HepG2 (cell line): ENCODE data around the gene NOX3. TPM values are rescaled to one million over a fixed set of nuclear protein-coding genes. Genes with fewer than 3 reads are reported as not detected.

ENCODE experiments used
- ATAC-seq: fragments of 200-7000 bp; cut with Tn5 transposase; 3 replicates; pipeline ENCODE4 v1.9.1; 2020; ENCODE audit warnings: mild to moderate bottlenecking, moderate library complexity
- BruUV-seq: library from RNA; stranded (reverse); fragments of 400-500 nt; replicated peaks from 2 replicates; lab custom pipeline; 2021; lab: Mats Ljungman, UMichigan
- CTCF ChIA-PET: fragments of 300-600 bp; formaldehyde crosslinking; extraction: SDS; loops from one replicate; lab custom pipeline; 2021; ENCODE audit warnings: low total read pairs, inconsistent platforms, low intra/inter-chr PET ratio; lab: Yijun Ruan, JAX
- POLR2A ChIA-PET: fragments of 350-600 bp; sonication (Branson Sonifier 250); formaldehyde crosslinking; loops from one replicate; lab custom pipeline; 2020; ENCODE audit warnings: antibody characterized with exemption, inconsistent platforms; lab: Yijun Ruan, JAX
- DNase-seq: peaks from one replicate; pipeline ENCODE4 v3.0.0-alpha.2; 2015; ENCODE audit warnings: low spot score
- FAIRE-seq: peaks from 3 replicates; lab custom pipeline; 2011; peaks lifted over from hg19 to GRCh38; lab: Jason Lieb, UNC
- H2AFZ ChIP-seq: one replicate; pipeline ENCODE4 v1.6.1; 2011; ENCODE audit warnings: low read length, inconsistent platforms
- H3K27ac ChIP-seq: fragments of 300-600 bp; 3 replicates; pipeline ENCODE4 v1.8.0; 2011; ENCODE audit warnings: mixed run types, mild to moderate bottlenecking, mixed read lengths, low read length, inconsistent platforms; ENCODE audit not compliant: insufficient read depth; ENCODE audit errors: extremely low read length
- H3K27me3 ChIP-seq, 2 experiments: fragments of 200-600 bp in 1 of 2; 2 replicates in 1 of 2; 3 replicates in 1 of 2; pipeline versions ENCODE4 v1.6.0 to v1.8.0; 2011; ENCODE audit warnings: low read length in 2 of 2, mild to moderate bottlenecking in 2 of 2, moderate library complexity in 2 of 2, inconsistent platforms in 1 of 2; ENCODE audit not compliant: insufficient read depth in 2 of 2, control insufficient read depth in 1 of 2
- H3K36me3 ChIP-seq, 2 experiments: fragments of 200-600 bp in 1 of 2; replicated peaks in 1 of 2; 2 replicates in 1 of 2; 3 replicates in 1 of 2; pipeline versions ENCODE4 v1.5.1 to v1.8.0; 2011; ENCODE audit warnings: low read length in 2 of 2, inconsistent platforms in 1 of 2; ENCODE audit not compliant: insufficient read depth in 2 of 2, control insufficient read depth in 1 of 2
- H3K4me1 ChIP-seq: 2 replicates; pipeline ENCODE4 v1.5.1; 2012; ENCODE audit warnings: low read length, inconsistent platforms; ENCODE audit not compliant: insufficient read depth
- H3K4me2 ChIP-seq: 2 replicates; pipeline ENCODE4 v1.6.0; 2011; ENCODE audit warnings: low read depth, low read length, inconsistent platforms
- H3K4me3 ChIP-seq, 3 experiments: fragments of 200-600 bp in 1 of 3; sonication (generic), shearing (Covaris generic) in 1 of 3; replicated peaks in 1 of 3; 2 replicates each; pipeline ENCODE4 v1.5.1; 2011 to 2016; ENCODE audit warnings: low read length in 3 of 3, inconsistent platforms in 2 of 3, low read depth in 2 of 3, mild to moderate bottlenecking in 2 of 3, control low read depth in 1 of 3, mixed read lengths in 1 of 3; ENCODE audit not compliant: insufficient read depth in 1 of 3
- H3K79me2 ChIP-seq: one replicate; pipeline ENCODE4 v1.6.1; 2011; ENCODE audit warnings: low read length, inconsistent platforms; ENCODE audit not compliant: insufficient read depth
- H3K9ac ChIP-seq: 2 replicates; pipeline ENCODE4 v1.6.0; 2011; ENCODE audit warnings: mild to moderate bottlenecking, low read depth, low read length, inconsistent platforms; ENCODE audit not compliant: insufficient read depth
- H3K9me3 ChIP-seq: 2 replicates; pipeline ENCODE4 v1.5.1; 2012; ENCODE audit warnings: mild to moderate bottlenecking, low read length
- H4K20me1 ChIP-seq: 2 replicates; pipeline ENCODE4 v1.6.0; 2011; ENCODE audit warnings: inconsistent platforms, mild to moderate bottlenecking, low read length, moderate library complexity; ENCODE audit not compliant: insufficient read depth
- BRD4 ChIP-seq: sonication (generic); formaldehyde crosslinking; IDR thresholded peaks from 2 replicates; pipeline ENCODE4 v1.4.0; 2020; ENCODE audit warnings: missing genetic modification reagents
- CAMTA2 ChIP-seq: sonication (generic); formaldehyde crosslinking; IDR thresholded peaks from 2 replicates; pipeline ENCODE4 v1.4.0; 2020; ENCODE audit warnings: mild to moderate bottlenecking, missing genetic modification reagents, borderline replicate concordance
- CENPT ChIP-seq: sonication (generic); formaldehyde crosslinking; IDR thresholded peaks from 2 replicates; pipeline ENCODE4 v1.8.0; 2022; ENCODE audit warnings: low read depth, mild to moderate bottlenecking, moderate library complexity, missing genetic modification reagents
- EP300 ChIP-seq, 3 experiments: sonication (generic) in 1 of 3; formaldehyde crosslinking in 1 of 3; IDR thresholded peaks; 2 replicates each; pipeline versions ENCODE4 v1.5.1 to v1.6.1; 2011 to 2020; ENCODE audit warnings: low read depth in 2 of 3, low read length in 2 of 3, borderline replicate concordance in 1 of 3, improper control_type of control experiment in 1 of 3, mild to moderate bottlenecking in 1 of 3, missing genetic modification reagents in 1 of 3, moderate library complexity in 1 of 3
- KAT8 ChIP-seq: IDR thresholded peaks from 2 replicates; pipeline ENCODE4 v1.6.1; 2016; ENCODE audit warnings: missing genetic modification reagents, missing compliant biosample characterization
- TEAD3 ChIP-seq: optimal IDR thresholded peaks from 2 replicates; pipeline ENCODE3; 2016; ENCODE audit warnings: borderline replicate concordance
- ZNF589 ChIP-seq: sonication (generic); formaldehyde crosslinking; conservative IDR thresholded peaks from 2 replicates; pipeline ENCODE4 v1.8.0; 2022; ENCODE audit warnings: mild to moderate bottlenecking, moderate library complexity, missing genetic modification reagents
- ZNF605 ChIP-seq: sonication (generic); formaldehyde crosslinking; IDR thresholded peaks from 2 replicates; pipeline ENCODE4 v1.8.0; 2022; ENCODE audit warnings: mild to moderate bottlenecking, missing genetic modification reagents
- WGBS: methylation state at CpG from one replicate; pipeline ENCODE4 v1.1.6; 2017; ENCODE audit warnings: low lambda C conversion rate; 5-methylcytosine and 5-hydroxymethylcytosine counted together
- in situ Hi-C: cut with HindIII; loops from 2 replicates; pipeline ENCODE4 v1.10.0; 2017; ENCODE audit warnings: low pct_unique_long_range_greater_than_20kb; ENCODE audit not compliant: extremely low pct_ligation_motif_present
- intact Hi-C: fragments of 100-400 bp; cut with micrococcal nuclease; formaldehyde crosslinking; loops from one replicate; pipeline ENCODE4 v1.10.0; 2022; ENCODE audit not compliant: unreplicated experiment
- polyA plus RNA-seq, 8 experiments: library from polyadenylated mRNA; depleted of rRNA in 3 of 8; stranded (reverse) in 7 of 8; unstranded in 1 of 8; fragments of >200 nt; fragmentation: Illumina TruSeq in 4 of 8; extraction: Trizol in 4 of 8; gene quantifications; 2 replicates each; pipeline versions ENCODE4 v1.2.1 to v1.2.3, GENCODE V29; 2011 to 2016; ENCODE audit warnings: low read depth in 4 of 8, missing spikeins in 1 of 8, mixed read lengths in 1 of 8; ENCODE audit not compliant: insufficient read depth in 1 of 8
- total RNA-seq, 5 experiments: library from RNA; depleted of rRNA; stranded (reverse); fragments of >200 nt; fragmentation: Illumina TruSeq; extraction: Trizol; gene quantifications; 2 replicates each; pipeline ENCODE4 v1.2.3, GENCODE V29; 2016; ENCODE audit warnings: low read depth in 1 of 5
- TF ChIP-seq, protein P1 (sequence below): sonication (generic); formaldehyde crosslinking; IDR thresholded peaks from 2 replicates; pipeline ENCODE4 v1.4.0; 2020; ENCODE audit warnings: missing genetic modification reagents

The NOX3 gene
- total and polyA plus RNA-seq, 2 of the 13 experiments (the other 11 are each of a cell fraction or from before 2014, with no cell fraction given), result 0.09 to 0.18 TPM

DNA sequence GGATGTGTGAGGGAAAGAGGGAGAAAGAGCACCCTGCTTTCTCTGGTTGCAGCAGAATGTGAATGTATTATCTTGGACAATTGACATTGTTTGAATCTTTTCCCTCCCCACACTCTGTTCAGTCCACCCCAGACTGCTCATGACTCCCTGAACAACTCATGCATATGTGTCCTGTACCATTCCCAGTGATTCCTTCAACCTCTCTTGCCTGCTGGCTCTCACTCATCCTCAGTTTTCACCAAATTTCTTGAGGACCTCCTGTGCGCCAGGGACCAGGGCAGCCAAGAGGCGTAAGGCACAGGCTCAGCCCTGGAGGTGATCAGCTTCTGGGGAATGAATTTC is 5.4 kb downstream of the NOX3 start:
- no peaks in the 10 kb centered on the region for H3K36me3 ChIP-seq
- H3K4me3 ChIP-seq, result no peak overlapping the region
- CTCF ChIA-PET, result no interaction called here
- H2AFZ ChIP-seq, result peak overlapping the region; percentile 55
- H3K4me2 ChIP-seq, result no peak overlapping the region
- in situ Hi-C loops, result no loop called here
- FAIRE-seq, result no peak
- BruUV-seq, result no TSS peak
- DNase-seq, result no peak
- TF ChIP-seq CENPT (CRISPR knock-in tag) (no peak), ZNF589 (CRISPR knock-in tag) (no peak), EP300 (IDR thresholded peaks at IDR 0.05; ENCODE audit: low read depth in 2 of 2, low read length in 2 of 2) (no peak), EP300 (CRISPR knock-in tag; IDR thresholded peaks at IDR 0.05; ENCODE audit: borderline replicate concordance) (0 out of 2 replicates have a peak, but pooled peaks have one; percentile 16), KAT8 (CRISPR knock-in tag) (no peak), BRD4 (CRISPR knock-in tag) (0 out of 2 replicates have a peak, but pooled peaks have one; percentile 59), ZNF605 (no peak), CAMTA2 (CRISPR knock-in tag) (0 out of 2 replicates have a peak, but pooled peaks have one; percentile 24), TEAD3 (CRISPR knock-in tag) (peak; percentile 34)
- TF ChIP-seq, protein P1, sequence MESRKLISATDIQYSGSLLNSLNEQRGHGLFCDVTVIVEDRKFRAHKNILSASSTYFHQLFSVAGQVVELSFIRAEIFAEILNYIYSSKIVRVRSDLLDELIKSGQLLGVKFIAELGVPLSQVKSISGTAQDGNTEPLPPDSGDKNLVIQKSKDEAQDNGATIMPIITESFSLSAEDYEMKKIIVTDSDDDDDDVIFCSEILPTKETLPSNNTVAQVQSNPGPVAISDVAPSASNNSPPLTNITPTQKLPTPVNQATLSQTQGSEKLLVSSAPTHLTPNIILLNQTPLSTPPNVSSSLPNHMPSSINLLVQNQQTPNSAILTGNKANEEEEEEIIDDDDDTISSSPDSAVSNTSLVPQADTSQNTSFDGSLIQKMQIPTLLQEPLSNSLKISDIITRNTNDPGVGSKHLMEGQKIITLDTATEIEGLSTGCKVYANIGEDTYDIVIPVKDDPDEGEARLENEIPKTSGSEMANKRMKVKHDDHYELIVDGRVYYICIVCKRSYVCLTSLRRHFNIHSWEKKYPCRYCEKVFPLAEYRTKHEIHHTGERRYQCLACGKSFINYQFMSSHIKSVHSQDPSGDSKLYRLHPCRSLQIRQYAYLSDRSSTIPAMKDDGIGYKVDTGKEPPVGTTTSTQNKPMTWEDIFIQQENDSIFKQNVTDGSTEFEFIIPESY (CRISPR knock-in tag), result peak; percentile 40; the same call in 1 of the 2 replicates
- TF ChIP-seq, all 625 proteins: peak for 5
- POLR2A ChIA-PET, result interaction anchor here (1.7 kb wide), 1 partner anchor 51 kb away, joined by 4 read pairs; no protein-coding TSS in a partner anchor
- no peaks in the 10 kb centered on the region for H3K27me3 ChIP-seq
- H3K27ac ChIP-seq, result no peak overlapping the region
- no peaks in the 10 kb centered on the region for H3K79me2 ChIP-seq
- peak; percentile 55 for ATAC-seq
- 100% methylated on average over 2 of the region's 2 CpGs for WGBS
- H3K9me3 ChIP-seq, result no peaks in the 10 kb centered on the region
- H4K20me1 ChIP-seq, result no peaks in the 10 kb centered on the region
- H3K4me1 ChIP-seq, result peaks cover 56% of the 10 kb centered on the region
- intact Hi-C loops, result no loop called here
- no peak overlapping the region for H3K9ac ChIP-seq
